ENCODE data around the gene AICDA. TPM values are rescaled to one million over a fixed set of nuclear protein-coding genes. Genes with fewer than 3 reads are reported as not detected.
"Not testable (repeated sequence)": the region's sequence is repeated elsewhere in the genome, so short reads cannot be mapped to it uniquely, and the experiment has no call there.

AICDA gene
- total RNA-seq, 1 experiment from 2014 or later: not detected

DNA sequence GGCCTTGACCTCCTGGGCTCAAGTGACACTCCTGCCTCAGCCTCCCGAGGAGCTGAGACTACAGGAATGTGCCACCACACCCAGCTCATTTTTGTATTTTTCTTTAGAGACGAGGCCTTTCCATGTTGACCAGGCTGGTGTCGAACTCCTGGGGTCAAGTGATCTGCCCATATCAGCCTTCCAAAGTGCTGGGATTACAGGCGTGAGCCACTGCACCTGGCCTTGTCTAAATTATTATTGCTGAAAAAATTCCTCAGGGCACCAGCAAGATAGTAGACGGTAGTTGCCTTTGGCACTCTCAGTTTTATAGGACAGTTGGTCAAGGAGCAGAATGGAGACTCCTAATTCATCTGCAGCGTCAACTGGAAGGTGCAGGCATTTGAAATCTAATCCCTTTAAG is 2.5 kb upstream of the AICDA start:
- ATAC-seq (no peak), DNase-seq (ENCODE audit: low read depth, low spot score) (no peak)
- POLR2A ChIA-PET: no interaction called here
- TF ChIP-seq, protein P1, sequence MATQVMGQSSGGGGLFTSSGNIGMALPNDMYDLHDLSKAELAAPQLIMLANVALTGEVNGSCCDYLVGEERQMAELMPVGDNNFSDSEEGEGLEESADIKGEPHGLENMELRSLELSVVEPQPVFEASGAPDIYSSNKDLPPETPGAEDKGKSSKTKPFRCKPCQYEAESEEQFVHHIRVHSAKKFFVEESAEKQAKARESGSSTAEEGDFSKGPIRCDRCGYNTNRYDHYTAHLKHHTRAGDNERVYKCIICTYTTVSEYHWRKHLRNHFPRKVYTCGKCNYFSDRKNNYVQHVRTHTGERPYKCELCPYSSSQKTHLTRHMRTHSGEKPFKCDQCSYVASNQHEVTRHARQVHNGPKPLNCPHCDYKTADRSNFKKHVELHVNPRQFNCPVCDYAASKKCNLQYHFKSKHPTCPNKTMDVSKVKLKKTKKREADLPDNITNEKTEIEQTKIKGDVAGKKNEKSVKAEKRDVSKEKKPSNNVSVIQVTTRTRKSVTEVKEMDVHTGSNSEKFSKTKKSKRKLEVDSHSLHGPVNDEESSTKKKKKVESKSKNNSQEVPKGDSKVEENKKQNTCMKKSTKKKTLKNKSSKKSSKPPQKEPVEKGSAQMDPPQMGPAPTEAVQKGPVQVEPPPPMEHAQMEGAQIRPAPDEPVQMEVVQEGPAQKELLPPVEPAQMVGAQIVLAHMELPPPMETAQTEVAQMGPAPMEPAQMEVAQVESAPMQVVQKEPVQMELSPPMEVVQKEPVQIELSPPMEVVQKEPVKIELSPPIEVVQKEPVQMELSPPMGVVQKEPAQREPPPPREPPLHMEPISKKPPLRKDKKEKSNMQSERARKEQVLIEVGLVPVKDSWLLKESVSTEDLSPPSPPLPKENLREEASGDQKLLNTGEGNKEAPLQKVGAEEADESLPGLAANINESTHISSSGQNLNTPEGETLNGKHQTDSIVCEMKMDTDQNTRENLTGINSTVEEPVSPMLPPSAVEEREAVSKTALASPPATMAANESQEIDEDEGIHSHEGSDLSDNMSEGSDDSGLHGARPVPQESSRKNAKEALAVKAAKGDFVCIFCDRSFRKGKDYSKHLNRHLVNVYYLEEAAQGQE (IDR thresholded peaks at IDR 0.05; ENCODE audit: insufficient read depth in 1 of 2, low read depth in 2 of 2, low read length in 1 of 2): no peak
- TF ChIP-seq SIN3A (IDR thresholded peaks at IDR 0.05; ENCODE audit: borderline replicate concordance, insufficient read depth, low read depth, low read length) (no peak), POLR2AphosphoS5 (IDR thresholded peaks at IDR 0.05; ENCODE audit: low read depth, low read length) (no peak), TCF7L2 (IDR thresholded peaks at IDR 0.05; ENCODE audit: low read depth, low read length) (no peak)
- TF ChIP-seq, protein P2, sequence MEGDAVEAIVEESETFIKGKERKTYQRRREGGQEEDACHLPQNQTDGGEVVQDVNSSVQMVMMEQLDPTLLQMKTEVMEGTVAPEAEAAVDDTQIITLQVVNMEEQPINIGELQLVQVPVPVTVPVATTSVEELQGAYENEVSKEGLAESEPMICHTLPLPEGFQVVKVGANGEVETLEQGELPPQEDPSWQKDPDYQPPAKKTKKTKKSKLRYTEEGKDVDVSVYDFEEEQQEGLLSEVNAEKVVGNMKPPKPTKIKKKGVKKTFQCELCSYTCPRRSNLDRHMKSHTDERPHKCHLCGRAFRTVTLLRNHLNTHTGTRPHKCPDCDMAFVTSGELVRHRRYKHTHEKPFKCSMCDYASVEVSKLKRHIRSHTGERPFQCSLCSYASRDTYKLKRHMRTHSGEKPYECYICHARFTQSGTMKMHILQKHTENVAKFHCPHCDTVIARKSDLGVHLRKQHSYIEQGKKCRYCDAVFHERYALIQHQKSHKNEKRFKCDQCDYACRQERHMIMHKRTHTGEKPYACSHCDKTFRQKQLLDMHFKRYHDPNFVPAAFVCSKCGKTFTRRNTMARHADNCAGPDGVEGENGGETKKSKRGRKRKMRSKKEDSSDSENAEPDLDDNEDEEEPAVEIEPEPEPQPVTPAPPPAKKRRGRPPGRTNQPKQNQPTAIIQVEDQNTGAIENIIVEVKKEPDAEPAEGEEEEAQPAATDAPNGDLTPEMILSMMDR (IDR thresholded peaks at IDR 0.05): no peak
- intact Hi-C loops (cut with micrococcal nuclease; ENCODE audit: unreplicated experiment): no loop called here
- Histone ChIP-seq H3K27me3 (ENCODE audit: control insufficient read depth, insufficient read depth, low read length) (no peaks in the 10 kb centered on the region), H3K4me3 (ENCODE audit: low read depth in 2 of 2, low read length in 2 of 2) (no peak overlapping the region), H3K9me3 (ENCODE audit: control insufficient read depth, insufficient read depth, low read depth, low read length) (no peaks in the 10 kb centered on the region), H3K36me3 (ENCODE audit: control insufficient read depth, insufficient read depth, low read length) (no peaks in the 10 kb centered on the region), H3K4me1 (ENCODE audit: control insufficient read depth, insufficient read depth, low read length) (no peaks in the 10 kb centered on the region), H3K27ac (ENCODE audit: low read length) (no peak overlapping the region)
- BruUV-seq (replicated peaks): no TSS peak
- CTCF ChIA-PET: no interaction called here
- in situ Hi-C loops (cut with HindIII; ENCODE audit: low pct_unique_long_range_greater_than_20kb, low sequenced_read_pairs): no loop called here

GRCh38 chr12:8613881-8614280 is 1.2 kb upstream of the AICDA start:
- H3K4me1 ChIP-seq (ENCODE audit: control insufficient read depth, insufficient read depth, low read length); CTCF ChIA-PET; H3K27ac ChIP-seq (ENCODE audit: low read length); H3K36me3 ChIP-seq (ENCODE audit: control insufficient read depth, insufficient read depth, low read length); POLR2A ChIA-PET; DNase-seq (ENCODE audit: low read depth, low spot score); BruUV-seq (replicated peaks); H3K9me3 ChIP-seq (ENCODE audit: control insufficient read depth, insufficient read depth, low read depth, low read length); intact Hi-C loops (cut with micrococcal nuclease; ENCODE audit: unreplicated experiment); ATAC-seq; H3K27me3 ChIP-seq (ENCODE audit: control insufficient read depth, insufficient read depth, low read length); in situ Hi-C loops (cut with HindIII; ENCODE audit: low pct_unique_long_range_greater_than_20kb, low sequenced_read_pairs); H3K4me3 ChIP-seq (ENCODE audit: low read depth in 2 of 2, low read length in 2 of 2): not testable (repeated sequence)

DNA sequence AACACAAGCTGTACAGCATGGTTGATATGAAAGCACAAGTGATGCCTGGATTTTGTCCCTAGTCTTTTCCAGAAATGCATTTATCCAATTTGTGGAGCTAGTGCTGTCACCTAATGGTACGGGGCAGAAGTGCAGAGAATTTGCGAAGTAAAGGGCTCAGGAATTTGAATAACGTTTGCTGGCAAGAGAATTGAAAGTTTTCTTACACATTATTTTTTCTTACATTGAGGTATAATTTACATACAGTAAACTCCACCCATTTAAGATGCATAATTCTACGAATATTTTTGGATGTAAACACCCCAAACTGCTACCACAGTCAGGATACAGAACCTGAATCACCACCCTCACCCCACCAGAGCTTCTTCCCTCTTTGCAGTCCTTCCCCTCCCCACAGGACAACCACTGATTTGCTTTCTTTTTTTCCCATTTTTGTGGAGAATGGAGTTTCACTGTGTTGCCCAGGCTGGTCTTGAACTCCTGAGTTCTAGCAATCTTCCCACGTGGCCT is 3.5 kb downstream of the AICDA start:
- CTCF ChIA-PET: interaction anchor here (0.8 to 1.7 kb wide), 3 partner anchors 48 to 72 kb away, joined by 3 to 16 read pairs (median 12); no protein-coding TSS in a partner anchor
- Histone ChIP-seq H3K4me3 (ENCODE audit: low read depth in 2 of 2, low read length in 2 of 2) (peak overlapping the region in 1 of 2 experiments; percentile 23; a peak in 1 of 4 replicates), H3K27ac (ENCODE audit: low read length) (no peak overlapping the region)

More for the DNA sequence above, 3.5 kb downstream of the AICDA start:
- ATAC-seq: peak; percentile 56; the same call in 1 of the 2 replicates
- peak; percentile 32 for DNase-seq (ENCODE audit: low read depth, low spot score)
- H3K36me3 ChIP-seq (ENCODE audit: control insufficient read depth, insufficient read depth, low read length): no peaks in the 10 kb centered on the region
- H3K9me3 ChIP-seq (ENCODE audit: control insufficient read depth, insufficient read depth, low read depth, low read length): no peaks in the 10 kb centered on the region
- intact Hi-C loops (cut with micrococcal nuclease; ENCODE audit: unreplicated experiment) (loop anchor here (2.0 kb wide), 1 partner anchor 64 kb away; no protein-coding TSS in a partner anchor), in situ Hi-C loops (cut with HindIII; ENCODE audit: low pct_unique_long_range_greater_than_20kb, low sequenced_read_pairs) (no loop called here)
- BruUV-seq (replicated peaks): no TSS peak
- H3K4me1 ChIP-seq (ENCODE audit: control insufficient read depth, insufficient read depth, low read length): no peaks in the 10 kb centered on the region
- POLR2A ChIA-PET: interaction anchor here (0.6 kb wide), 1 partner anchor 234 kb away, joined by 4 read pairs; no protein-coding TSS in a partner anchor
- TF ChIP-seq, protein P1 (IDR thresholded peaks at IDR 0.05; ENCODE audit: insufficient read depth in 1 of 2, low read depth in 2 of 2, low read length in 1 of 2): no peak
- no peak for TF ChIP-seq POLR2AphosphoS5 (IDR thresholded peaks at IDR 0.05; ENCODE audit: low read depth, low read length)
- TF ChIP-seq, protein P2 (IDR thresholded peaks at IDR 0.05): peak; percentile 81
- TF ChIP-seq TCF7L2 (IDR thresholded peaks at IDR 0.05; ENCODE audit: low read depth, low read length): no peak
- no peaks in the 10 kb centered on the region; the same call in 1 of the 2 replicates for H3K27me3 ChIP-seq (ENCODE audit: control insufficient read depth, insufficient read depth, low read length)

Measured in Panc1 (cell line).